Activated CD4-positive, CD25-positive, alpha-beta regulatory T cell treated with anti-CD3 and anti-CD28 coated beads, Interleukin-2, amount 50 U/mL, for 16 hours (primary cell): ENCODE data around the gene BUD13.

Experiments
- DNase-seq: peaks from one replicate; pipeline ENCODE4 v3.0.0-alpha.2; 2020; ENCODE audit warnings: low read depth, low spot score

Gene BUD13

GRCh38 chr11:116750070-116750718, 22.6 kb downstream of the BUD13 start:
- no peak for DNase-seq

- DNase-seq: no peak
Observed at GRCh38 chr11:116742104-116742503, 30.7 kb downstream of the BUD13 start.

DNA sequence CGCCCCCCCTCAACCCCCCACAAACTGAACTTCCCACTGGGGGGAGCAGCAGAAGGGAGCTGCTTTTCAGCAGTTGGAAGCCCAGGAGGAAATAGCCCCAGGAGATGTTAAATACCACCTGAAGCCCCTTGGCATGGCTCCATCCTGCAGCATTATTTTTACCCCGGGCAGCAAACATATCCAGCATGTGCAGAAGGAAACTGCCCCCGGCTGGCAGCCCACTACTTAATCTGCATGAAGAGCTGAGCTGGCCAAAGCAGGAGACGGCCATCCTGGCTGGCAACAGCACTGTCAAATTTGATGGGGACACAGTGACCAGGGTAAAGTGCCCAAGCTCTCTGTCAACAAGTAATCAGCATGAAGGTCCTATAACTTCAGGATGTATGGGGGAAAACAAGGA, 32.0 kb downstream of the BUD13 start:
- DNase-seq: no peak

DNA sequence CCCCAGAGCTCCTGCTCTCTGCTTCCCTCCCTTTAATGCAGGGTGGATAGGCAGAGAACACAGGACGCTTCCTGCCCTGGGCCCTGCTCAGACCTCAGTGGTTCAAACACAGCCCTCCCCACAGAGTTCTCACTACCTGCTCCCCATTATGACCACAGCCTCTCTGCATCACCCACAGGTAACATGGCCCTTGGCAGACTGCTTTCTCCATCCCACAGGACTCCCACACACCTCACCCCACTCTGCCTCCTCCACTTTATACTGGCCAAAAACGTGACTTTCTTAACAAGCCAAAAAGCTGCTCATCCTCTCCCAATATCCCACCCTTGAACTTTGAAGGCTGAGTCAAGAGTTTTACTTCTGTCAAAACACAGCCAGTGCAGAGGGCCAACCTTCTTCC, 33.8 kb downstream of the BUD13 start:
- no peak for DNase-seq

GRCh38 chr11:116736763-116737162, 36.0 kb downstream of the BUD13 start:
- no peak for DNase-seq

GRCh38 chr11:116733969-116734508, 38.7 kb downstream of the BUD13 start:
- no peak for DNase-seq

- DNase-seq: no peak
Observed at GRCh38 chr11:116733043-116733755, 39.6 kb downstream of the BUD13 start.

GRCh38 chr11:116732271-116733042, 40.3 kb downstream of the BUD13 start:
- DNase-seq: no peak

DNA sequence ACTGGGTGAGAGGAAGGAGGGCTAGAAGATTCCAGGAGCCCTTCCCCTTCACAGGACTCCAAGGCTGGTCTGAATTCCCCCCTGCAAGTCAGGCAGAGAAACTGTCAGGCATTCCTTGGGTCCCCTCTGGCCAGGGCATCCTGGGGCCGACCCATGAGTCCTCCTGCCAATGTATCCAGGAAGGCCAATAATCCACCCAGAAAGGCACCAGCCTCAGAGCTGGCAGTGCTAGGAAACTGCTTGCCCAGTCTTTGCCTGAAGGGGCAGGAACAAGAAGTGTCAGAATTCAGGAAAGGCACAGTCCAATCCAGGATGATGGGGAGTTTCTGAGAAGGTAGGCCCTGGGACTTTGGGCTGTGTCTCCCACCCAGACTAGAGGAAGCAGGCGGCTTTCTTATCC, 41.0 kb downstream of the BUD13 start:
- no peak for DNase-seq

DNA sequence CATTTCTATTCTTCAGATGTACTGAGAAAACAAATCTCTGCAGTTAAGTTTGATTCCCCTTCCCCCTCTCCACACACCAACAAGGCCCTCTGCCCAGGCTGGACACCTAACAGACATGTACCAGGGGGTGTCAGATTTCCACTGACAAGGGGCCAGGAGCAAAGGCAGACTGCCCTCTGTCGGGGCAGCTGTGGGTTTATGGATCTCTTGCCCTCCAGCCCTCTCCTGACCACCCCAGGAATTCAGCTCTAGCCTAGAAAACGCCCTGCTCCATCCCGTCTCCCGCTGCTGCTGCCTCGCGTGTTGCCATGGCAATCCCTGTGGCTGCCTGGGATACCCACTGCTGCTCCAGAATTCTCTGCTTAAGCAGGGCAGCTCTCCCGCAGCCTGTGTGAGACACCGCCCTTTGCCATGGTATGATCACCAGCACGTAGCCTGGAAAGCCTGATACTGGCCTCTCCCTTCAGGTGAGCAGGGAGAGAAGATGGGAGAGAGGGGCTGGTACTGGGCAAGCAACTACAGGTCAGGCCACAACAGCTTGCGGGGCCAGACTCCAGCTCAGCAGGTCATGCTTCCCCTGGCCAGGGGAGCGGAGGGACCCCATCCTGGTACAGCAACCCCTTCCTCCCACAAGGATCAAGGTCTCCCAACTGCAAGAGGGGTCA, 41.6 kb downstream of the BUD13 start:
- DNase-seq: no peak

DNA sequence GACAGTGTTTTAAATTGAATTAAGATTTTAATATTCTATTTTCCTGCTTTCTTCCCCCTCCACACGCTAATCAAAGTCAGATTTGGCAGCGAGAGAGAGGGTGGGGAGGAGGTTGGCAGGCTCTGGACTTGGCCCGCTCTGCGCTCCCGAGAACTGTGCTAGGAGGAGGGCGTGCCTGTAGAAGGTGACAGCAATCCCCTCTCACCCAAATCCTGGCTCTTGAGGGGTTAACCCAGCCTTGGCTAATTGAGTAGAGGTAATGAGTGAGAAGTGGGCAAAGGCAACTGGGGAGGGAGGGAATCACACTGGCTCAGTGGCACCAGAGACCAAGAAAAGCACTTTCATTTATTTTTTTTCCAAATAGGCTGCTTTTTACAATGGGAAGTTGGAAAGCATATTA, 42.2 kb downstream of the BUD13 start:
- DNase-seq: no peak

DNA sequence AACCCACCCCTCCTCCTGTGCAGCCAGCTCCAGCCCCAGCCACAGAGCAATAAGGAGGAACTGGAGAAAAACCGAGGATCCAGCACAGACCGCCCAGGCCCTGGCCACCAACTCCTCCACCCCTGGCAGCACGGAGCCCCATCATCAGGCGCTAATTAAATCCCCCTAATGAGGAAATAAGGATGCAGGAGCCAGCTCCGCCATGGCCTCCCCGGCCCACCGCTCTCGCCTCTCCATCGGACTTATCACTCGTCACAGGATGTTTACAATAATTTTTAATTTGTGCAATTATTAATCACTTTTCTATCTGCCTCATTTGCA, 42.6 kb downstream of the BUD13 start:
- DNase-seq: no peak

GRCh38 chr11:116729501-116730240, 43.1 kb downstream of the BUD13 start:
- DNase-seq: no peak

DNA sequence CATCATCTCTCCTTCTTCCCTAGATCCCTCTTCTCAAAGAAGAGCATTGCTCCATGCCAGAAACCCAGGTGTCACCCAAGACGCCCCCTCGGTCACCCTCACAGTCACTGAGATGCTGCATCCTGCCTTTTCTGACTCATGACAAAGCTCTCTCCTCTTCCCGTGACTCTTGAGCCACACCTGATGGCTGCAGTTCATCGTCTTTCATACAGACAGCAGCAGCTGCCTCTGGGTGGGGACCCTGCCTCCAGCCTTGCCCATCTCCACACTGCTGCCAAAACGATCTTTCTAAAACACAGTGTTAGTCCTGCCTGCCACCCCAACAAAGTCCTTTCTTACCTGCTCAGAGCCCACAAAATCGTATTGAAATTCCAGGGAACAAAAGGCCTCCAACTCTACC, 44.8 kb downstream of the BUD13 start:
- no peak for DNase-seq

DNA sequence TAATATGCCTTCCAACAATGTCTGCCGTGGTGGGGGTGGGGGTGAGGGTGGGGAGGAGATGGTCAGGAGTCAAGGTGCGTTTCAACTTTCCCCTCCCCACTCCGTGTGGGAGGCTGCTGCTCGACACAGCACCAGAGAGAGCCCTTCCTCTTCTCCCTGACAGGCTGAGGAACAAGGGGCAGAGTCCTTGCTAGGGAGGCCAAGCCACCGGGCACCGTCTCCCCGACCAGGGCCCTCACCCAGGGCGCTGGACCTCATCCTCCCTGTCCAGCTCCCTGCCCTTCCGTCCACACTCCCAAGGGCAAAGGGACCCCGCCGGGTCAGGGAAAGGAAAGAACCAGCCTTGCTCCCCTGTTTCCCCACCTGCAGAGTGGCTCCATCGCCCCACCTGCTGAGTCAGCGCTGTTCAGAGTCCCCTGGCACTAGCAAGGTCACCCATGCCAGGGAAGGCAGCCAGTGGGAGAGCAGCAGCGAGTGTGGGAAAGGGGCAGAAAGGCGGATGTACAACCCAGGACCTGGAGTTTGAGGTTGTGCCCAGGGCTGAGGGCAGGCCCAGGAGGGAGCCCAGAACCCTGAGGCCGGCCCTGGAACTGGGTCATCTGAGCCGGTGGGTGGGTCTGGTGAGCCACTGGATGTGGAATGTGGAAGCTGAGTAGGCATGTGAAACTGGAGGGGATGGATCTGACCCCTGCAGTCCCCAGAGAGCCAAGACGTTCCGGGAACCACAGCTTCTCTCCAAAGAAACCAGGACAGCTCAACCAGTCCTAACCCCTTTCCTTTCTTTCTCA, 47.2 kb downstream of the BUD13 start:
- DNase-seq: no peak

GRCh38 chr11:116724813-116725212, 48.0 kb downstream of the BUD13 start:
- no peak for DNase-seq

DNA sequence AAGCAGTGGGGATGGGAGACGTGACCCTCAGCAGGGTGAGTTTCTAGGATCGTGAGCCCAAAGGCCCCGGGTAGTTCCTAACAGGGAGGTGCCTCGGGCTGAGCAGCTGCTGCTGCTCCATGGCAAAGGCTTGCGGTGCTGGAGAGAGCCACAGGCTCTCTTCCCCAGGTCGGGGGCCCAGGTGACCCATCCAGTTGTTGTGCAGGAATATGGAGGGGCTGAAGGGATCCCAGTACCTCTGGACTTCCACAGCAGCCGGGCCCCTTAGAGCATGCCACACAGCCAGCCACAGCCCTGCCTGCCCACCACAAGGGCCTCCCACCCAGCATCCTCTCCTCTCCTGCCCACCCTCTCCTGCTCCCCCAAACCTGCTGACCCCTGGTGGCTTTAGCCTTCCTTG, 49.3 kb downstream of the BUD13 start:
- no peak for DNase-seq

GRCh38 chr11:116721988-116722387, 50.8 kb downstream of the BUD13 start:
- no peak for DNase-seq

- DNase-seq: no peak
Observed at GRCh38 chr11:116720895-116721294, 51.9 kb downstream of the BUD13 start.

DNA sequence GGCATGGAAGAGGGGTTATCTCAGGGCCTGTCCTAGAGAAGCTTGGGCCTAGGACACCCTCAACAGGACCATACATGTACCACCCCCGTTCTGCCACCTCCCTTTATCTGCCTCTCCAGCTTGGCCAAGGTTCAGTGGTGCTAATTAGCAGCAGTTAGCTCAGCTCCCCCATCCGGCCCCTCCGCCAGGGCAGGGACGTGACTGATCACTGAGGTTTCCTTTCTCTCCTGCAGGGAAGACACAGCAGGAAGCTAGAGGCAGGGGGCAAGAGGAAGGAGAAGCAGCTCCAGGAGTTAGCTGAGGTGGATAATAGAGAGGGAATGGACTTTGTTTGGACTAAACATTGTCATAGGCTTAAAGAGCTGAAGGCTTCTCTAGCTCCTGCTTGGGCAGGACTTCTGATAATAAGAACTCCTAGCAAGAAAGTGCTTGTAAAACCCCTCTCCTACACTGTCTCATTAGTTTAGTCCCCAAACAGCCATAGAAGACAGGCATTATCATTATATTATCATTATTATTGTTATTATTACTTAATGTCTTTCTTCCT, 53.8 kb downstream of the BUD13 start:
- no peak for DNase-seq
